ENCODE results near the gene LIG1. TPM values are rescaled to one million over a fixed set of nuclear protein-coding genes. Genes with fewer than 3 reads are reported as not detected.

Gene LIG1
- total RNA-seq, 1 donor from 2014 or later = 3.4 TPM

GRCh38 chr19:48148576-48148975, 21.6 kb downstream of the LIG1 start:
- Histone ChIP-seq H3K27ac (replicated peaks) (no peak overlapping the region), H3K27me3 (ENCODE audit: low read depth) (no peaks in the 10 kb centered on the region), H3K9me3 (replicated peaks) (no peaks in the 10 kb centered on the region), H3K4me1 (no peaks in the 10 kb centered on the region), H3K36me3 (peaks cover 13% of the 10 kb centered on the region), H3K4me3 (no peak overlapping the region)
- no peak for DNase-seq
- intact Hi-C loops (cut with micrococcal nuclease) = no loop called here
- no peak for TF ChIP-seq CTCF (IDR thresholded peaks at IDR 0.05; ENCODE audit: borderline replicate concordance)

- no peak overlapping the region for H3K27ac ChIP-seq (replicated peaks)
- no peak for TF ChIP-seq CTCF (IDR thresholded peaks at IDR 0.05; ENCODE audit: borderline replicate concordance)
- intact Hi-C loops (cut with micrococcal nuclease) = no loop called here
- no peaks in the 10 kb centered on the region for H3K4me1 ChIP-seq
- no peaks in the 10 kb centered on the region for H3K9me3 ChIP-seq (replicated peaks)
- no peak overlapping the region for H3K4me3 ChIP-seq
- H3K36me3 ChIP-seq = peaks cover 21% of the 10 kb centered on the region
- no peak for DNase-seq
- no peaks in the 10 kb centered on the region for H3K27me3 ChIP-seq (ENCODE audit: low read depth)
Measured at GRCh38 chr19:48147597-48148175, 22.5 kb downstream of the LIG1 start.

DNA sequence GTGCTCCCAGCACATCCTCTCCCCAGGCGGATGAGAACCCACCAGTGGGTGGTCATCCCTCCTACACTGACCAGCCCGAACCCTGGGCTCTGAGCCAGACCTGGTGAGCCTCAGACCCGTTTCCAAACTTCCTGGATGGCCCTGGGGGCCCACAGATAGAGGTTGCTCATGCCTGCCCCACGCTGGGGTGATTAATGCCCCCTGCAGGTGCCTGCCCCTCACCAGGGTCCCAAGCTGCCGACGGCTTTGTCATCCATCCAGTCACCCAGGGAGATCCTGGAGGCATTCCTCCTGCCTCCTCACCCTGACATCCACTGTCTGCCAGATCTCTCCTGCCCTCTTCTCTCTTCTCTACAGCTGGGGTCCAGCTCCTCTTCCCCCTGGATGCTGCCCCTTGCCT, 31.1 kb downstream of the LIG1 start:
- Histone ChIP-seq H3K9me3 (replicated peaks) (no peaks in the 10 kb centered on the region), H3K4me1 (no peaks in the 10 kb centered on the region), H3K4me3 (no peak overlapping the region), H3K27ac (replicated peaks) (no peak overlapping the region), H3K36me3 (peaks cover 10% of the 10 kb centered on the region), H3K27me3 (ENCODE audit: low read depth) (no peaks in the 10 kb centered on the region)
- TF ChIP-seq CTCF (IDR thresholded peaks at IDR 0.05; ENCODE audit: borderline replicate concordance) = no peak
- DNase-seq = no peak
- intact Hi-C loops (cut with micrococcal nuclease) = no loop called here

- H3K27me3 ChIP-seq (ENCODE audit: low read depth) = no peaks in the 10 kb centered on the region
- no peak overlapping the region for H3K4me3 ChIP-seq
- H3K4me1 ChIP-seq = no peaks in the 10 kb centered on the region
- intact Hi-C loops (cut with micrococcal nuclease) = no loop called here
- H3K27ac ChIP-seq (replicated peaks) = no peak overlapping the region
- no peak for DNase-seq
- no peak for TF ChIP-seq CTCF (IDR thresholded peaks at IDR 0.05; ENCODE audit: borderline replicate concordance)
- no peaks in the 10 kb centered on the region for H3K9me3 ChIP-seq (replicated peaks)
- no peaks in the 10 kb centered on the region for H3K36me3 ChIP-seq
Measured at GRCh38 chr19:48137411-48137810, 32.7 kb downstream of the LIG1 start.

DNA sequence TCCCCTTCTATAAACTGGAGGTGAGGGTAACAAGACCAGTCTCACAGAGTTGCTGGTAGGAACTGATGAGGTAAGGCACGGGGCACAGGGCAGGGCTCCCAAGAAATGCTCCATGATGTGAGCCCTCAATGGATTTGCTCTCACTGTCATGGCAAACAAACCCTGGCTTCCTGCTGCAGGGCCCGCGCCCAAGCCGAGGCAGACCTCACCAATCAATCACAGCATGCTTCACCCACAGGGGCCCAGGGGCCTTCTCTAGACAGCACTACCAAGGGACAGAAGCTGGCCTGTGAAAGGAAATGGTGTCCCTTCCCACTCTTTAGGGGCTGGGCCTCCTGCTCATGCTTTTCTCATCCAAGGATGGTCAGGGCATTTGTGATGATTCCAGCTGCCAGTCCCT, 33.6 kb downstream of the LIG1 start:
- H3K9me3 ChIP-seq (replicated peaks) = no peaks in the 10 kb centered on the region
- H3K27me3 ChIP-seq (ENCODE audit: low read depth) = no peaks in the 10 kb centered on the region
- H3K4me3 ChIP-seq = no peak overlapping the region
- DNase-seq = no peak
- TF ChIP-seq CTCF (IDR thresholded peaks at IDR 0.05; ENCODE audit: borderline replicate concordance) = no peak
- H3K27ac ChIP-seq (replicated peaks) = no peak overlapping the region
- H3K4me1 ChIP-seq = no peaks in the 10 kb centered on the region
- H3K36me3 ChIP-seq = no peaks in the 10 kb centered on the region
- intact Hi-C loops (cut with micrococcal nuclease) = no loop called here
